Frontal cortex (tissue), 4 donors: ENCODE data around the gene VDR. TPM values are rescaled to one million over a fixed set of nuclear protein-coding genes. Genes with fewer than 3 reads are reported as not detected.

Experiments used
- DNase-seq, 2 donors: peaks; one replicate each; pipeline ENCODE4 v3.0.0; 2012; ENCODE audit warnings: low spot score in 2 of 2
- FAIRE-seq: peaks from 2 replicates; lab custom pipeline; 2012; peaks lifted over from hg19 to GRCh38; lab: Jason Lieb, UNC
- total RNA-seq: library from RNA; depleted of rRNA; stranded (reverse); fragments of >200 nt; gene quantifications from one replicate; pipeline ENCODE4 v1.2.3, GENCODE V29; 2014
- donor health status: control.
- donor health status: control.
- donor health status: control.

VDR gene
- not detected for total RNA-seq

DNA sequence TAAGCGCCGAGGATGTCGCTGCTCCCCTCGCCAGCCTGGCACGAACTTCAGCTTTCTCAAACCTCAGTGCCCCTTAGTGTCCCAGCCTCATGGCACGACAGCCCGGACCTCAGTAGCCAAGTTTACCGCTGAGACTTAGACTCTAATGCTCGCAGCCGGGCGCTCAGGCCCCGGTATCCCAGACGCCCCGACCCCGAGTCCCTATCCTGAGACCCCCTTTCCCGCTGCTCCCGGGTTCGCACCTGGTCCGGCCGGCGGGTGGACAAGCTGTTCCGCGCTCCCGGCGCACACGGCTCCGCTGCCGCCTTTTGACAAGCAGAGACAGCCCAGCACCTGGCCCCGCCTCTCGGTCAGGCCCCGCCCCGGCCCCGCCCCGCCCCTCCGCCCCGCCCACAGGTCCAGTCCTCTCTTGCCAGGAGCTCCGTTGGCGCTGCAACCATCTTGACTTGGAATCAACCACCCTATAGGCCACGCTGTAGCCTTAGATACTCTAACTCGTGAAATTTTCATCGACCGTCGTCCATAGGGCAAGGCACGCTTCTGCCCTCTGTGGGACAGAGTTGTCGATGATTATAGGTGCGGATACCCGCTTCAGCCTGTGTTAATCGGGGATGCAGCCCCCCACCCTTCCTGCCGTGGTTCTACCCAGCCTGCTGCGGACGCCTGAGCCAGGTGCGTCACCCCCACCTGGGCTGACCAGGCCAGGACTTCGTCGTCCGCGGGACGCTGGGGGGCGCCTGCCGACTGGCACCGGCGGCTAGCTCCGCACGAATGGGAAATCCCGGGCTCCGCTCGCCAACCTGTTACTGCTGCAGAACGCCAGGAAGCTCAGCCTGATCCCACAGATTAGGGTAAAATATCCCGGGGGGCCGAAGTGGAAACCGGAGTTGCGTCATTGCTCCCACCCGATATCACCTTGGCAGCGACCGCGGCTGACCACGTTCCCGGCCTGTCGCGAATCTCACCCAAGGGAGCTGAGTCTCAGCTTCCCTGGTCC lies at the start of gene VDR:
TSS of gene VDR (minus strand) at position 282 of the 997 bp plus-strand sequence. CDS start 25,881 bp downstream, outside the sequence.
- DNase-seq (peak; percentile 45 to 78), FAIRE-seq (no peak)

DNA sequence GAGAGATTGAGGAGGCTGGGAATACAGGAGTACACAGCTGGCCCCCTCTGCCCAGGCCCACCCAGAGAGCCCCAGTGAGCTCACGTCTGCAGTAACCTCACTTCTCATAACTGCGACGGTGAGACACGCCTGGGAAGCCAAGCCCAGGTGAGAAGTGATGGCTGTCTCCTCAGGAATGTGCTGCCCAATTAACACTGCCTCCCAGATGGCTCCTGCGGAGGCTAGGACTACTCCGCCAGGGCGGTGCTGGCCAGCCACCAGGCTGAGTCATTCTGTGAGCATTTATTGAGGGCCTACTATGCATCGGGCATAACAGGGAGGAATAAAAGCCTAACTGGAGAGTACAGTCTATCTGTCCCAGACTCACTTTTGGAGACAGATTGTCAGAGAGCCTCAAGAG lies 49.3 kb upstream of the VDR start:
- DNase-seq: no peak
- FAIRE-seq: no peak

DNA sequence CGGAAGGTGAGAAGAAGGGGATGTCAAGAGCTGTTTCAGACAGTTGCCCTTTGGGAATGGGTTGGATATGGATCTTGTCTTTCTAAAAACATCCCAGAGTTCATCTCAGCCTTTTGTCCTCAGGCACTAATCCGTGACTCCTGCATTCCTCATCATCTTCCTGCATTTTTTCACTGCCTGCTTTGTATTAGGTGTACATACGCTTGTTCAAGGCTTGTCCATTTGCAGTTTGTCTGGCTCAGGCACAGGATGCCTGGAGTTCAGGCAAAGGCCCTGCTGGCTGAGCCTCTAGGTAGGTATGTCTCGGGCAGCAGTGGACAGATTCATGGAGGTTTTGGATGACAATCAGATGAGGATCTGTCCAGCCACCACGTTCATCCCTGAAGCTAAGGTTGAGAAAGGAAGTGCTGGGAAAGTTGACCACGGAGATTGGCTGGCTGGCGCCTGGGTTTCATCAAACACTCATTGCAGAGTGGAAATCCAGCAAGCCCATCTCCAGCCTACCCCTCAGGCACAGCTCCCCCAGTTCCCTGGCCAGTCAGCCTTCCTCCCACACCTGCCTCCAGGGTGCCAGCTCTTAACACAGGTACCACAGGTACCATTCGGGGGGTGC lies 46.2 kb upstream of the VDR start:
- no peak for DNase-seq
- FAIRE-seq: no peak

DNA sequence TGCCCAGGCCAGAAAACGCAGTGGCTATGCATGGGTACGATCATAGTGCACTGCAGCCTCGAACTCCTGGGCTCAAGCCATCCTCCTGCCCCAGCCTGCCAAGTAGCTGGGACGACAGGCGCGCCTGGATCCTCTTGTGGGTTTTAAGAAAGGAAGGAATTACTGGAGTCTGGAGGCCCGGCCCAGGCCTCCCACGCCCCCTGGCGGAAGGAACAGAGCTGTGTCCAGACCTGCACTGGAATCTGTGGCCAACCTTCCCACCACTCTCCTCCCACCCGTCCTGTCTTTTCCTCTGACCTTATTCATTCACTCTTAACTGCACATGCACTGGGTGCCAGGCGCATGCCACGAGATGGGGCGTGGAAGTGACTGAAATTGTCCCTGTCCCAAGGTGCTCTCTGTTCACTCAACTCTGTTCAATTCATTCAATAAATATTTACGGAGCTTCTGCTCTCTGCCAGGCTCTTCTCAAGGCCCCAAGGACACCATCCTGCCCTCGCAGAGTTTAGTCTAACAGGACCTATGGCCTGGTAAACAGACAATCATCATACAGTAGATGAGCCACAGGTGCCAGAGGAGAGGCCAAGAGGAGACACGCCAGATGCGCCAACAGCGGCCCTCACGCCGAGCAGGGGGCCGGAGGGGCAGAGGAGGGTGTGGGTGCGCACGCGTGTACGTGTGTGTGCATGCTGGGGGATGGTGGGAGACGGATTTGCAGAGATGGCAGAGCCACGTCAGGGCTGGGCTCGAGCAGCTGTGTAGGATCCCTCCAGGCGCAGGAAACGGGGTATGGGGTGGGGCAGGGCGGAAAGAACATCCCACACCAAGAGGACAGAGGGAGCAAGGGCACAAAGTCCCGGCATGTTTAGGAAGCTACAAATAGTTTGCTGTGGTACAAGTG lies 44.9 kb upstream of the VDR start:
- DNase-seq (peak; percentile 56 to 79), FAIRE-seq (no peak)

DNA sequence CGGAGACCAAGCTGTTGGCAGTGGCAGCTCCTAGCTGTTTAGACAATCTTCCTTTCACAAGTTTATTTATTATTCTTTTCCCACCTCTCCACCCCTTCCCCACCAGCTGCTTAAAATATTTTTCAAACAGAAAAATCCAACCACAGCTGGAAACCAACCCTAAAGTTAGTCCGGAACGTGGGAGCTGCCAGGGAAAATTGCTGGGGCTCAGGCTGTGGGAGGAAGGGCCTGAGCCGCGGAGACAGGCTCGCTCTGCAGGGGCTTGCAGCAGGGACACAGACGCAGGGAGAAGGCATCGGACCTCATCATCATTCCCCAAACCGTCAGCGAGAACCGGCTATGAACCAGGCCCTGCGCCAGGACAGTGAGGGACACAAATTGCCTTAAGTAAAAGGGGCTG lies 42.5 kb upstream of the VDR start:
- no peak for DNase-seq
- FAIRE-seq: no peak

DNA sequence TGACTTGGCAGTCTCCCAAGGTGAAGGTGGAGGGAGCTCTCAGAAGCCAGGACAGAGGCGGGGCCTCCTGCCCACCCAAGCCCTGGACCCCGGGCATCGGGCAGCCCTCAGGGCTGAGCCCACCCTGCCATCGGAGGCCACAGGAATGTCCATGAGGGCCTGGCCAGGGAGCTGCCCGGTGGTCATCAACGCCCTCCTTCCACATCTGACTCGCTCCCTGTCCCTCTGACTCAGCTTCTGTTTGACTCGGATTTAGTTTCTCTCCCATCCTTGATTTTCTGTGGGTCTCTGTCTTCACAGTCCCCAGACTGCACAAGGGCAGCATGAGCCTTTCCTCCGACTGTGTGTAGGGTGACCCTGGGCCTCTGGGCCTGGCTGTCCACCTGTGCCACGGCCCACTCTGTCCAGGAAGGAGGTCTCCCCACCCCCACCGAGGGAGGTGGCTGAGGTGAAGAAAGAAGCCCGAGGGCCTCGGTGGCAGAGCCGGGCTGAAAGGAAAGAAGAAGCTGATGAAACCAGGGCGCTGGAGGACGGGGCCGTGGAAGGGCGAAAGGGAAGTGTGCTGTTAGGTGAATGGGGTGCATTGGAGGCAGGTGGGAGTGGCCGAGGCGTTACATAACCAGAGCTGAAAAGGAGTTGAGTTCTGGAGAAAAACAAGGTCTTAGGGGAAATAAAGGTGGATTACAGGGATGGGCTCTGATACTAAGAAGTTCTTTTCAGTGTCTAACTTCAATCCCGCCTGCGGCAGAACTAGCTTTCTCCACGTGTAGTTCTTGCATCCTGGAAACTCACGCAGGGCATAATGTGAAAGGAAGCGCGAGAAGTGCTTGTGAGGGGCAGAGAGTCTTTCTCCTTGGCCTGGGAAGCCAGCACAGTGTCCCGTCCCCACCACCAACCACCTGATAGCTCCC lies 41.9 kb upstream of the VDR start:
- FAIRE-seq: no peak
- DNase-seq: no peak

DNA sequence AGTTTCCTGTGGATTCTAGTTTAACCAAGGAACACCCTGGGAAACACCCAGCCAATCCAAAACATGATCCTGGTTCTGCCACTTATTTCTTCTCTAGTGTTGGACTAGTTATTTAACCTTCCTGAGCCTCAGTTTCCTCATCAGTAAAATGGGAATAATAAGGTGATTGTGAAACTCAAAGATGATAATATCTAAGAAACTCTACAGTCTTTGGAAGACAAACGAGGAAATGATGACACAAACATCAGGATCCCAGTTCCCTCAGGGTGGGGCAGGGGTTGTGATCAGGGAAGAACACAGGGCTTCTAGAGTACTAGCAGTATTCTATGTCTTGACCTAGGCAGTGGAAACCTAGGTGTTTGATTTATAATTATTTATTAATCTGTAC lies 40.5 kb upstream of the VDR start:
- DNase-seq (no peak), FAIRE-seq (no peak)

DNA sequence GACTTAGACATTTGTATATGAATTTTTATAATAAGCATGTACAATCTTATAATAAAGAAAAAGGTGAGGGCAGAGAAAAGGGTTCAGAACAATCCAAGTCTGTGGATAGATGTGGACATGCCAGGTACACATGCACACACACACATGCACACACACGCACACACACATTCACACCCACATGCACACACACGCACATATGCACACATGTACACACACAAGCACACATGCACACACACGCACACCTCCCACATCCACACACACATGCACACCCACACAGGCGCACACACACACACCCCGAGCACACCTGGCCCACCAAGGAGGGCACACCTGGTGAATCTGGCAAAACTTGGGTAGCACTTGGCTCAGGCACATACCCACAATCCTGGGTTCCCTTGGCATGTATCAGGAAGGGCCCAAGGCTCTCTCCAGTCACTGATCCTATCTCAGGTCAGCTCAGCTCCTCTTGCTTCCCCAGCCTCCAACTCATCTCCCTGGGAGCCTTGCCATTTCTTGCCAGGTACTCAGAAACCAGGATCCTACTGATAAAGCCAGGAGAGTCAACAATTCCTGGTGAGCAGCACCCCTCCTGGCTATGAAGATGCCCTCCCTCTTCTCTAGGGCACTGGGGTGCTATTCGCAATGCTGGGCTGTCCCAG lies 40.0 kb upstream of the VDR start:
- FAIRE-seq (no peak), DNase-seq (no peak)

DNA sequence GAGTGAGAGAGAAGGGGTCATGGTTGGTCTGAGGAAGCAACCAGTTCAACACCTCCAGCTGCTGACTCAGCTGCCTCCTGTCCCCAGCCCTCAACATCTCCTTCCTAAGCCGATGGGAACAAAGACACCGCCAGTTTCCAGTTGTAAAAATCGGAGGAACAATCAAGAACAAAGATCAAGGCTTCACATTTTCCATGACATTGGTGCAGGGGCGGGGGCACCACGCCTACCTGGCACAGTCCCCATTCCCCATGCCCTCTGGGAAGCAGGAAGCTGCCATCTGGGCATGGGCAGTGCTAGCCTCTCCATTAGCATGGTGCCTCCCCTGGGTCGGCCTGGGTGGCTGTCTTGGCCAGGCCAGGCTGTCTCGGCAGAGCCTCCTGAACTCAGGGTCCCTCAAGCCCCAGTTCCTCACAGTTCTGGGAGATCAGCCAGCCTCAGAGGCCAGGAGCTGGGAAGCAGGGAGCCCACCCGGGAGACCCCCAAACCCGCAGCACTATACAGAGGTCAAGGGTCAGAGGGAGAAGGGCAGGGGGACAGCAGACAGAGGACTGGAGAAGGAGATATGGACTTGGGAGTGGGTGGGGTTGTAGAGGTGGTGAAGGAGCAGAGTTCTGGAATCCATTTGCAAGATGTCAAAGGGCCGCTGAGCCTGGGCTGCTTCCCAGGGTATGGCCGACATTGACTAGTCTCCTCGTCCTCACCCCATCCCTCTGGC lies 39.0 kb upstream of the VDR start:
- FAIRE-seq: no peak
- no peak for DNase-seq

DNA sequence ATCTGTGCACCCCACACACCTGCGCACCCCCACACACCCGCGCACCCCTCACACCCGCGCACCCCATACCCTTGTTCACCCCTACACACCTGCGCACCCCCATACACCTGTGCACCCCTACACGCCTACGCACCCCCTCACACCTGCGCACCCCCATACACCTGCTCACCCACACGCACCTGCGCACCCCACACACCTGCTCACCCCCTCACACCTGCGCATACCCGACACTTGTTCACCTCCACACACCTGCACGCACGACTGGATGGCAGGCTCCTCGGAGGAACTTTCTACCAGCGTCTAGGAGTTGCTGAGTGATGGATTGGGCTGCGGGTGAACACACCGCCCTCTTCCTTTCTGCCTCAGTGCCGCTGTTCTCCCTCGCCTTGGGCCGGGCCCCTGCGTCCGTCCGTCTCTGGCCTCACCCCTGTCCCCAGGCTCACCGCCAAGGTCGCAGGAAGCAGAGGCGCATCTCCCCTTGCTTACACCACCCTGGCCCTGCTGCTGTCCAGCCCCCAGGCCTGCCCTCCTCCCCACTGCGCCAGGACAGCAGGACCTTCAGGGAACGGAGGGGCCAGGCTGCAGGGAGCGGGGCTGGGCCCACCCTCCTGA lies 37.9 kb upstream of the VDR start:
- FAIRE-seq: no peak
- DNase-seq: no peak

DNA sequence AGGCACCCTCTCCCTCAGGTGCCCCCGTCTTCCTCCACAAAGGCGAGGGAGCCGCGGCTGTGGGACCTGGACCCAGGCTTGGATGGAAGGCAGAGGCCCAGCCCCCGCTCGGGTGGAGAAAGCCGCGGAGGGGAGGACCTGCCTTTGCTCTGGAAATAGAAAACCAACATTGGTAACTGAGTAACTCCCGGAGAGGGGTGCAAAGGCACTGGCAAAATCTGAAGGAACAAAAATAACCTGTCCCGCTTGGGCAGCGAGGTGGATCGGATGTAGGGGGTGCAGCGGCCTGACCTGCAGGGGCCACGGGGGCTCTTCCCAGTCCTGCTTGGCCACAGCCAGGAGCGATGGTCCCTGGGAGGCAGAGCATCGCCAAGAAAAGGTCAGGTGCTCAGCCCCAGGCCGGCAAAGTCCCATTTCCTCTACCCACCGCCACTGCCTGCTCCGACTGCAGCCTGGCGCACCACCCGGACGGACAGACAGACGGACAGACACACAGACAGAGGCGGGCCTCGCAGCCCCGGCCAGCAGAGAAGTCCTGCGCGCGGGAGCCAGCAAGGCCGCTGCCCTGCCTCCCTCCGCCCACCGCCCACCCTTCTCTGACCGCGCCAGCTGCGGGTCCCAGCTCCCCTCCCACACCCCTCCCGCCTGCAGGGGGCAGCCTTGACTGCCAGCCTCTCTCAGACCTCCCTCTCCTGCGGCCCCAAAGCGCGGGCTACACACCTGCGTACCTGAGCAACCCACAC lies 37.2 kb upstream of the VDR start:
- FAIRE-seq: no peak

DNA sequence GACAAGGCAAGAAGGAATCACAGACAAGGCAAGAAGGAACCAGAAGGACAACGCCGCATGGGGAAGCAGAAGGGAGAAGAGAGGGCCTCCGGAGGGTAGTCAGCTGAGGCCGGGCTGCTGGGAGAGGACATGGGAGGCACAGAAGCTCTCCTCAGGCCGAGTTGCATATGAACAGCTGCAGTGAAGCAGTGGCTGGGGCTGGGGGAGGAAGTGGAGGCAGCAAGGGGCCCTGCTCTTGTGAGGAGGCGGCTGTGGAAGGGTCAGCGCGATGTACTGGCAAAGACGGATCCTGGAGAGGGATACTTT lies 36.6 kb upstream of the VDR start:
- FAIRE-seq (no peak), DNase-seq (no peak)

More for the DNA sequence above, 37.2 kb upstream of the VDR start:
- no peak for DNase-seq

DNA sequence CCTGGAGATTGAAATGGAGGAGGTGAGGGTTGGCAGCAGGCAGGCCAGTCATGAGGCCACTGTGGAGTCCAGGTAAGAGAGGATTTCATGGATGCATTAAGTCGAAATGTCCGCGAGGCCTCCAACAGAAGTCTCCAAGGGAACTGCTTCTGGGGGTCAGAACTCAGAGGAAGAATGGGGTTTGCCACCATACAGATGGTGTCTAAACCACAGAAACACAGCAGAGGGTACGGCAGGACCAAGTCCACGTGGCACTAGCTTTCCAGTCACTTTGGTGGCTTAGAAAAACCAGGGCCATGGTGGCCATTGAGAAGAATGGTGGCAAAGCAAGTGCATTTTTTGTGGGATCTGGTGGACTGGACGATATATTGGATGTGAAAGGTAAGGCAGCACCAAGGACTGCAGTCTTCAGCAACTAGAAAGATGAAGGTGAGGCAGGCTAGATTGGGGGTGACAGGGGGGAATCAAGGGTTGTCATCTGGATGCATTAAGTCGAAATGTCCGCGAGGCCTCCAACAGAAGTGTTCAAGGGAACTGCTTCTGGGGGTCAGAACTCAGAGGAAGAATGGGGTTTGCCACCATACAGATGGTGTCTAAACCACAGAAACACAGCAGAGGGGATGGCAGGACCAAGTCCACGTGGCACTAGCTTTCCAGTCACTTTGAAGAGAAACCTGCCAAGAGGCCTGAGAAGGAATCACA lies 36.1 kb upstream of the VDR start:
- DNase-seq: no peak
- no peak for FAIRE-seq

DNA sequence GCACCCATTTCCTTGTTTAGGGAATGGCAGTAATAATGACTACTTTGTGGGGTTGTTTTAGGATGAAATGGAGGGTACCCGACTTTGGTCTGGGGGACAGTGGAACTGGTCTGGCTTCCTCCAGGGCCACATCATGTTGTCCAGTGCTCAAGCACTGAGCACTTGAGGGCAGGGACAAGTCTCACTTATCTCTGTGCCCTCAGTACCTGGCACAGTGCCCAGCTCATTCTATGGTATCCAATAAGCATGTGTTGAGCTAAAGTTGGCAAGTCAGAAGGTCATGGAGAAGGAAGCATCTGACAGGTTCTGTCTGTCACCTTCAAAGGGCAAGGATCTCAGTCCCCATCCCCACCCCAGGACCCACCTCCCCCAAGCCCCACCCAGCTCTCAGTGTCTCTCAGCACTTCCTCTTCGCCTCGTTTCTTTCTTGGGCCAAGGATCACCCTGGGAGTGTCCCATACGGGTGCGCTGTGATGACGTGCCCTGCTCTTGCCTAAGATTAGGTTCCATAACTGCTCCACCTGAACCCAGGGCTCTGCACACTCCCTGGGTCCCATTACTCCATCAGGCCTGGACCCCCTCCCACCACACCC lies 34.3 kb upstream of the VDR start:
- FAIRE-seq (no peak), DNase-seq (no peak)

DNA sequence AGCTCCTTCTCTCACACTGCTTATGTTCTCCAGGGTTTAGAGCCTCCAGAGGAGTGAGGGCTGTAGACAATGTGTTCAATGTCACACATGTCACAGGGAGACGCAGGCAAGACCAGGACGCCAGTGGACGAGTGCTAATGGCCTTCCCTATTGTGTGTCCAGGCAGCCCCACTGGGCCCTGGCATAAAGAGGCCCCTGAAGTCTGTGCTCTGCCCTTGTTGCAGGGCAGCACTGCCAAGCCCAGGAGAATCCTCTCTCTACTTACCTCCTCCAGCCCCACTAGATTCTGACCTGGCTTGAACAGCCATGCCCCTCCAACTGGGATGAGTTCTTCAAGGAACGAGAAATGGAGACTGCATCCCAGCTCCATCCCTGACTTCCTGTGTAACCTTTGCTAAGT lies 33.8 kb upstream of the VDR start:
- DNase-seq: no peak
- FAIRE-seq: no peak

DNA sequence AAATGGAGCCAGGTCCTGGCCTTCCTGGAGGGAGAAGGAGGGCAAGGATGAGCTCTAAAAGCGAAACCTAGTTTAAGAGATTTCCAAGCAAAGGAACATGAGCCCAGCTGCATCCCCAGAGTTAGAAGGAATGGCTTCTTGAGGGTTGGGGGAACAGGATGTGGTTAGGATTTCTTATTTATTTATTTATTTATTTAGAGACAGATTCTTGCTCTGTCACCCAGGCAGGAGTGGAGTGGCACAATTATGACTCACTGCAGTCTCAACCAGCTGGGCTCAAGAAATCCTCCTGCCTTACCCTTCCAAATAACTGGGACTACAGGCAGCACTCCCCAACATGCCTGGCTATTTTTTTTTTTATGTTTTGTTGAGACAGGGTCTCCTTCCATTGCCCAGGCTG lies 33.3 kb upstream of the VDR start:
- DNase-seq (no peak), FAIRE-seq (no peak)
